ENCODE results near the gene ATP6V1C2. TPM values are rescaled to one million over a fixed set of nuclear protein-coding genes. Genes with fewer than 3 reads are reported as not detected.

The ATP6V1C2 gene
- total and polyA plus RNA-seq, 2 donors (not counting 1 experiment from before 2014, with no cell fraction given), result under 0.01 TPM; not detected in 1

DNA sequence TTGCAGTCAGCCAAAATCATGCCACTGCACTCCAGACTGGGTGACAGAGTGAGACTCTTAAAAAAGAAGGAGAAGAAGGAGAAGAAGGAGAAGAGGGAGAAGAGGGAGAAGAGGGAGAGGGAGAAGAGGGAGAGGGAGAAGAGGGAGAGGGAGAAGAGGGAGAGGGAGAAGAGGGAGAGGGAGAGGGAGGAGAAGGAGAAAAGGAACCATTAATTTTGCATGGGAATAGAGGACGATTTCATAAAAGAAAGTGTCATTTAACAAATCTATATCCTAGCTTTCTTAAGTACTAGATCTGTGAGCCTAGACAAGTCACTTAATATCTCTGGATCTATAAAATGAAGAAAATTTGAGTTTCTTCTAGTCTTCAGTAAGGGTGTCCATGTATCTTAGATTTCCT, 41.2 kb upstream of the ATP6V1C2 start:
- Histone ChIP-seq H3K79me2 (ENCODE audit: control insufficient read depth, insufficient read depth, low read length) (peaks cover 3% of the 10 kb centered on the region), H2AFZ (ENCODE audit: low read length) (no peak overlapping the region), H3K27ac (ENCODE audit: insufficient read depth, low read length) (no peak overlapping the region), H3K9me3 (ENCODE audit: control insufficient read depth, insufficient read depth, low read depth, low read length) (no peaks in the 10 kb centered on the region), H3K4me3 (replicated peaks in 1 of 4; ENCODE audit: control extremely low read depth in 1 of 4, insufficient read depth in 1 of 4, low read depth in 3 of 4, low read length in 4 of 4) (no peak overlapping the region), H4K20me1 (ENCODE audit: control insufficient read depth, extremely low read depth, insufficient read depth, low read length) (no peaks in the 10 kb centered on the region), H3K36me3 (ENCODE audit: control insufficient read depth, insufficient read depth, low read length) (peaks cover 3% of the 10 kb centered on the region), H3K9ac (ENCODE audit: insufficient read depth, low read length) (no peak overlapping the region), H3K27me3 (ENCODE audit: control insufficient read depth, insufficient read depth, low read length) (no peaks in the 10 kb centered on the region), H3K4me2 (ENCODE audit: extremely low read depth, insufficient read depth, low read length) (no peak overlapping the region), H3K4me1 (ENCODE audit: control insufficient read depth, extremely low read depth, insufficient read depth, low read length) (no peaks in the 10 kb centered on the region)
- DNase-seq (ENCODE audit: low read depth in 2 of 2), result no peak
- no peak for TF ChIP-seq EZH2 (IDR thresholded peaks at IDR 0.05; ENCODE audit: low read length, missing control alignments)
- TF ChIP-seq, protein P1, sequence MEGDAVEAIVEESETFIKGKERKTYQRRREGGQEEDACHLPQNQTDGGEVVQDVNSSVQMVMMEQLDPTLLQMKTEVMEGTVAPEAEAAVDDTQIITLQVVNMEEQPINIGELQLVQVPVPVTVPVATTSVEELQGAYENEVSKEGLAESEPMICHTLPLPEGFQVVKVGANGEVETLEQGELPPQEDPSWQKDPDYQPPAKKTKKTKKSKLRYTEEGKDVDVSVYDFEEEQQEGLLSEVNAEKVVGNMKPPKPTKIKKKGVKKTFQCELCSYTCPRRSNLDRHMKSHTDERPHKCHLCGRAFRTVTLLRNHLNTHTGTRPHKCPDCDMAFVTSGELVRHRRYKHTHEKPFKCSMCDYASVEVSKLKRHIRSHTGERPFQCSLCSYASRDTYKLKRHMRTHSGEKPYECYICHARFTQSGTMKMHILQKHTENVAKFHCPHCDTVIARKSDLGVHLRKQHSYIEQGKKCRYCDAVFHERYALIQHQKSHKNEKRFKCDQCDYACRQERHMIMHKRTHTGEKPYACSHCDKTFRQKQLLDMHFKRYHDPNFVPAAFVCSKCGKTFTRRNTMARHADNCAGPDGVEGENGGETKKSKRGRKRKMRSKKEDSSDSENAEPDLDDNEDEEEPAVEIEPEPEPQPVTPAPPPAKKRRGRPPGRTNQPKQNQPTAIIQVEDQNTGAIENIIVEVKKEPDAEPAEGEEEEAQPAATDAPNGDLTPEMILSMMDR (conservative IDR thresholded peaks at IDR 0.05 in 1 of 2, IDR thresholded peaks at IDR 0.05 in 1 of 2; ENCODE audit: low read depth in 1 of 2, low read length in 2 of 2), result no peak

DNA sequence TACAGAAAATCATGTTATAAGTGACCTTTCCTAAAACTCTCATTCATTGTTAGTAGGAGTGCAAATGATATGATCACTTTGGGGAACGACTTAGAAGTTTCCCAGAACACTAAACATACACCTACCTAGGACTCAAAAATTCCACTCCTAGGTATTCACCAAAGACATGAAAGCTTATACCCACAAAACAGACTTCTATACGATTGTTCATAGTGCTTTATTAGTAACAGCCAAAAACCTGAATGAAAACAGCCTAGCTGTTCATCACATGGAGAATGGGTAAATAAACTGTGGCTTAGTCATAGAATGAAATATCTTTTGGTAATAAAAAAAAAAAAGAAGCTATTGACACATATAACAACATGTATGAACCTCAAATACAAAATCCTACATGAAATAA, 40.5 kb upstream of the ATP6V1C2 start:
- no peak overlapping the region for H3K4me3 ChIP-seq (replicated peaks in 1 of 4; ENCODE audit: control extremely low read depth in 1 of 4, insufficient read depth in 1 of 4, low read depth in 3 of 4, low read length in 4 of 4)
- H3K4me2 ChIP-seq (ENCODE audit: extremely low read depth, insufficient read depth, low read length), result no peak overlapping the region
- H3K9ac ChIP-seq (ENCODE audit: insufficient read depth, low read length), result no peak overlapping the region
- no peak for TF ChIP-seq EZH2 (IDR thresholded peaks at IDR 0.05; ENCODE audit: low read length, missing control alignments)
- TF ChIP-seq, protein P1 (conservative IDR thresholded peaks at IDR 0.05 in 1 of 2, IDR thresholded peaks at IDR 0.05 in 1 of 2; ENCODE audit: low read depth in 1 of 2, low read length in 2 of 2), result no peak
- H3K79me2 ChIP-seq (ENCODE audit: control insufficient read depth, insufficient read depth, low read length), result peaks cover 8% of the 10 kb centered on the region
- H3K27ac ChIP-seq (ENCODE audit: insufficient read depth, low read length), result no peak overlapping the region
- DNase-seq (ENCODE audit: low read depth in 2 of 2), result no peak
- H3K4me1 ChIP-seq (ENCODE audit: control insufficient read depth, extremely low read depth, insufficient read depth, low read length), result no peaks in the 10 kb centered on the region
- peaks cover 3% of the 10 kb centered on the region for H3K36me3 ChIP-seq (ENCODE audit: control insufficient read depth, insufficient read depth, low read length)
- peaks cover under 1% of the 10 kb centered on the region for H4K20me1 ChIP-seq (ENCODE audit: control insufficient read depth, extremely low read depth, insufficient read depth, low read length)
- H3K9me3 ChIP-seq (ENCODE audit: control insufficient read depth, insufficient read depth, low read depth, low read length), result no peaks in the 10 kb centered on the region
- no peaks in the 10 kb centered on the region for H3K27me3 ChIP-seq (ENCODE audit: control insufficient read depth, insufficient read depth, low read length)
- H2AFZ ChIP-seq (ENCODE audit: low read length), result no peak overlapping the region

DNA sequence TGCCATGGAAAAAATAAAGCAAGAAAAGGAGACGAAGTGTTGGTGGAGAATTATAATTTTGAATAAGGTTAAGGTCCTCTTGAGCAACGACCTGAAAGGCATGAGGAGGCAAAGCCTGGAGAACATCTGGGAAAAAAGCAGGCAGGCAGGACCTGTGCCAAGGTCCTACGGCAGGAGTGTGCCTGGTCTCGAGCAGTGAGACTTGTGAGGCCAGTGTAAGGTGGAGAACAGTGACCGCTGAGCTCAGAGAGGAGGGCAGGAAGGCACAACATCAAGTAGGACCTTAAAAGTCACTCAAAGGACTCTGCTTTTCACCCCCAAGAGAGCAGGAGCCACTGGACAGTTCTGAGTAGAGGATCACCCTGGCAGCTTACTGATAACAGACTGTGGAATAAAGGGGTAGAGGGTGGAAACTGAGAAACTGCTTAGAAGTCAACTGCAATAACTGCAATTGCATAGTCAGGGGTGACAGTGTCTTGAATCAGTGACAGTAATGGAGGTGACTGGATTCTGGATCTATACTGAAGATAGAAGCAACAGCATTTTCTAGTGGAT, 35.2 kb upstream of the ATP6V1C2 start:
- H4K20me1 ChIP-seq (ENCODE audit: control insufficient read depth, extremely low read depth, insufficient read depth, low read length), result peaks cover 1% of the 10 kb centered on the region
- H3K36me3 ChIP-seq (ENCODE audit: control insufficient read depth, insufficient read depth, low read length), result peaks cover 2% of the 10 kb centered on the region
- no peak overlapping the region for H3K9ac ChIP-seq (ENCODE audit: insufficient read depth, low read length)
- TF ChIP-seq, protein P1 (conservative IDR thresholded peaks at IDR 0.05 in 1 of 2, IDR thresholded peaks at IDR 0.05 in 1 of 2; ENCODE audit: low read depth in 1 of 2, low read length in 2 of 2), result no peak
- TF ChIP-seq EZH2 (IDR thresholded peaks at IDR 0.05; ENCODE audit: low read length, missing control alignments), result no peak
- no peak overlapping the region for H2AFZ ChIP-seq (ENCODE audit: low read length)
- no peak overlapping the region for H3K4me2 ChIP-seq (ENCODE audit: extremely low read depth, insufficient read depth, low read length)
- no peaks in the 10 kb centered on the region for H3K27me3 ChIP-seq (ENCODE audit: control insufficient read depth, insufficient read depth, low read length)
- H3K9me3 ChIP-seq (ENCODE audit: control insufficient read depth, insufficient read depth, low read depth, low read length), result no peaks in the 10 kb centered on the region
- H3K4me3 ChIP-seq (replicated peaks in 1 of 4; ENCODE audit: control extremely low read depth in 1 of 4, insufficient read depth in 1 of 4, low read depth in 3 of 4, low read length in 4 of 4), result no peak overlapping the region
- no peak for DNase-seq (ENCODE audit: low read depth in 2 of 2)
- H3K4me1 ChIP-seq (ENCODE audit: control insufficient read depth, extremely low read depth, insufficient read depth, low read length), result peaks cover 2% of the 10 kb centered on the region
- peaks cover 46% of the 10 kb centered on the region for H3K79me2 ChIP-seq (ENCODE audit: control insufficient read depth, insufficient read depth, low read length)
- no peak overlapping the region for H3K27ac ChIP-seq (ENCODE audit: insufficient read depth, low read length)
